ENCODE data around the gene C1QTNF5. TPM values are rescaled to one million over a fixed set of nuclear protein-coding genes. Genes with fewer than 3 reads are reported as not detected.

The C1QTNF5 gene
- total RNA-seq, 2 experiments from 2014 or later, result not detected

GRCh38 chr11:119324189-119324588 lies 16.5 kb downstream of the C1QTNF5 start:
- no peak for ATAC-seq
- intact Hi-C loops (cut with micrococcal nuclease), result loop anchor here (10.0 kb wide), 1 partner anchor 119 kb away; the partner anchor contains the start of gene CBL
- ChIA-PET CTCF (interaction anchor here (0.7 to 11.4 kb wide), 37 partner anchors 9 to 405 kb away, joined by 3 to 201 read pairs (median 8); partner anchors contain the start of genes CBL, DPAGT1, NECTIN1 and NLRX1), POLR2A (interaction anchor here (0.7 to 3.8 kb wide), 4 partner anchors 11 to 118 kb away, joined by 3 to 15 read pairs (median 6); partner anchors contain the start of gene CBL)
- H3K9me3 Mint-ChIP-seq, result no peaks in the 10 kb centered on the region
- no peak for TF ChIP-seq CTCF (IDR thresholded peaks at IDR 0.05)
- no peak overlapping the region for H3K4me3 Mint-ChIP-seq
- no peak overlapping the region for H3K27ac Mint-ChIP-seq
- H3K27me3 Mint-ChIP-seq, result no peaks in the 10 kb centered on the region
- H3K36me3 Mint-ChIP-seq (ENCODE audit: low read depth), result no peaks in the 10 kb centered on the region
- no peak for DNase-seq
- H3K4me1 Mint-ChIP-seq (ENCODE audit: low read depth), result peaks cover 14% of the 10 kb centered on the region

GRCh38 chr11:119323532-119324033 lies 17.1 kb downstream of the C1QTNF5 start:
- H3K36me3 Mint-ChIP-seq (ENCODE audit: low read depth), result no peaks in the 10 kb centered on the region
- DNase-seq (peak; percentile 94), ATAC-seq (no peak)
- H3K27me3 Mint-ChIP-seq, result peaks cover 3% of the 10 kb centered on the region
- no peak overlapping the region for H3K4me3 Mint-ChIP-seq
- intact Hi-C loops (cut with micrococcal nuclease), result loop anchor here (10.0 kb wide), 1 partner anchor 119 kb away; the partner anchor contains the start of gene CBL
- CTCF ChIA-PET, result interaction anchor here (0.7 to 11.4 kb wide), 47 partner anchors 9 to 406 kb away, joined by 3 to 201 read pairs (median 5); partner anchors contain the start of genes CBL, DPAGT1, NECTIN1 and NLRX1
- no peaks in the 10 kb centered on the region for H3K9me3 Mint-ChIP-seq
- H3K4me1 Mint-ChIP-seq (ENCODE audit: low read depth), result peaks cover 18% of the 10 kb centered on the region
- TF ChIP-seq CTCF (IDR thresholded peaks at IDR 0.05), result peak; percentile 90
- H3K27ac Mint-ChIP-seq, result no peak overlapping the region
- POLR2A ChIA-PET, result interaction anchor here (0.7 to 3.8 kb wide), 10 partner anchors 10 to 231 kb away, joined by 3 to 15 read pairs (median 3); partner anchors contain the start of gene CBL

- Mint-ChIP-seq H3K9me3 (no peaks in the 10 kb centered on the region), H3K4me3 (no peak overlapping the region), H3K36me3 (ENCODE audit: low read depth) (no peaks in the 10 kb centered on the region), H3K4me1 (ENCODE audit: low read depth) (peaks cover 19% of the 10 kb centered on the region), H3K27ac (no peak overlapping the region), H3K27me3 (peaks cover 4% of the 10 kb centered on the region)
- intact Hi-C loops (cut with micrococcal nuclease), result loop anchor here (10.0 kb wide), 1 partner anchor 118 kb away; the partner anchor contains the start of gene CBL
- ATAC-seq (no peak), DNase-seq (no peak)
- CTCF ChIA-PET, result interaction anchor here (0.7 to 11.4 kb wide), 41 partner anchors 8 to 413 kb away, joined by 3 to 201 read pairs (median 5); partner anchors contain the start of genes C2CD2L, CBL, DPAGT1 and NLRX1
- no peak for TF ChIP-seq CTCF (IDR thresholded peaks at IDR 0.05)
- POLR2A ChIA-PET, result interaction anchor here (0.7 to 3.8 kb wide), 11 partner anchors 11 to 292 kb away, joined by 3 to 15 read pairs (median 3); partner anchors contain the start of genes CBL and SLC37A4
Measured at GRCh38 chr11:119322921-119323531, 17.7 kb downstream of the C1QTNF5 start.

- TF ChIP-seq CTCF (IDR thresholded peaks at IDR 0.05), result no peak
- no peaks in the 10 kb centered on the region for H3K9me3 Mint-ChIP-seq
- H3K27me3 Mint-ChIP-seq, result peaks cover 10% of the 10 kb centered on the region
- no peak for ATAC-seq
- no peaks in the 10 kb centered on the region for H3K36me3 Mint-ChIP-seq (ENCODE audit: low read depth)
- H3K4me3 Mint-ChIP-seq, result peak overlapping the region; percentile 78
- intact Hi-C loops (cut with micrococcal nuclease), result loop anchor here (10.0 kb wide), 1 partner anchor 118 kb away; the partner anchor contains the start of gene CBL
- peaks cover 19% of the 10 kb centered on the region for H3K4me1 Mint-ChIP-seq (ENCODE audit: low read depth)
- ChIA-PET CTCF (interaction anchor here (1.0 to 11.4 kb wide), 21 partner anchors 9 to 413 kb away, joined by 3 to 201 read pairs (median 11); partner anchors contain the start of genes C2CD2L, CBL, DPAGT1 and RNF26), POLR2A (interaction anchor here (0.8 to 3.8 kb wide), 6 partner anchors 9 to 291 kb away, joined by 3 to 15 read pairs (median 7); partner anchors contain the start of genes CBL, RNF26 and SLC37A4)
- DNase-seq, result no peak
- no peak overlapping the region for H3K27ac Mint-ChIP-seq
Measured at GRCh38 chr11:119322360-119322739, 18.3 kb downstream of the C1QTNF5 start.

Data from activated CD8-positive, alpha-beta T cell treated with anti-CD3 and anti-CD28 coated beads for 36 hours (primary cell).